Kidney epithelial cell (primary cell): ENCODE data around the gene CUBN. TPM values are rescaled to one million over a fixed set of nuclear protein-coding genes. Genes with fewer than 3 reads are reported as not detected.

ENCODE experiments used
- DNase-seq: peaks from one replicate; pipeline ENCODE4 v3.0.0-alpha.2; 2010; ENCODE audit warnings: low read depth
- H3K27me3 ChIP-seq: 2 replicates; pipeline ENCODE4 v1.6.0; 2011; ENCODE audit warnings: low read length; ENCODE audit not compliant: control insufficient read depth, insufficient read depth
- H3K36me3 ChIP-seq: 2 replicates; pipeline ENCODE4 v1.5.1; 2011; ENCODE audit warnings: low read length; ENCODE audit not compliant: control insufficient read depth, insufficient read depth
- H3K4me3 ChIP-seq: 2 replicates; pipeline ENCODE4 v1.5.1; 2011; ENCODE audit warnings: low read depth, mild to moderate bottlenecking, control low read depth, low read length
- CTCF ChIP-seq: IDR thresholded peaks from 2 replicates; pipeline ENCODE4 v1.5.1; 2011; ENCODE audit warnings: mild to moderate bottlenecking, moderate library complexity, low read length, control low read depth, inconsistent platforms; ENCODE audit not compliant: insufficient read depth, poor library complexity, severe bottlenecking
- total RNA-seq: library from RNA; depleted of rRNA; stranded (reverse); fragments of >200 nt; gene quantifications from 2 replicates; pipeline ENCODE4 v1.2.3, GENCODE V29; 2015

Gene CUBN
- total RNA-seq, 1 donor from 2014 or later, result 1.3 TPM

DNA sequence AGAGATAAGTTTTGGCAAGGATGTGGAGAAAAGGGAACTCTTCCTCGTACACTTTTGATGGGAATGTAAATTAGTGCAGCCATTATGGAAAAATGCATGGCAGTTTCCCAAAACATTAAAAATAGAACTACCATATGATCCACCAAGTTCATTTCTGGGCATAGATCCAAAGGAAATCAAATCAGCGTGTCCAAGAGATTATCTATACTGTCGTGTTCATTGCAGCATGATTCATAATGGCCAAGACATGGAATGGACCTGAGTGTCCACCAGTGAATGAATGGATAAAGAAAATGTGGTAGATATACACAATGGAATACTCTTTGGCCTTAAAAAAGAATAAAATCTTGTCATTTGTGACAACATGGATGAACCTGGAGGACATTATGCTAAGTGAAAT, 242.0 kb downstream of the CUBN start:
- no peaks in the 10 kb centered on the region for H3K36me3 ChIP-seq
- no peak for DNase-seq
- TF ChIP-seq CTCF, result no peak
- H3K27me3 ChIP-seq, result no peaks in the 10 kb centered on the region
- no peak overlapping the region for H3K4me3 ChIP-seq

DNA sequence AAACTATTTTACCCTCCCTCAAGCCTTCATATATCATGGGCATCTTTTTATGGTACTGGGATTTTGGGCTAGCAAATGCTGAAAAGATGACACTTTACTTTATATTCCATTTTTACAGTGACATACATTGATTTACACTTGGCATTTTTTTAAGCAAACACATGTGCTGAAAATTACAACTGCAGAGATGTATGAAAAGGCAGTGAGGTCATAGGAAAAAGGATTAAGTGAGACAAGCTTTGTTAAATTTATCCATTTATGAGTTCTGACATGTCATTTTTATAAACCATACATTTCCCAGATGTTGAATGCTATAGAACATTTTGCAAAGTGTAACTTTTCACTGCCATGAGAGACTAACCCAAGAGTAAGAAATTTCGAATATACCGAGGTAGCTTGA, 243.6 kb downstream of the CUBN start:
- Histone ChIP-seq H3K4me3 (no peak overlapping the region), H3K27me3 (no peaks in the 10 kb centered on the region), H3K36me3 (no peaks in the 10 kb centered on the region)
- DNase-seq, result no peak
- TF ChIP-seq CTCF, result no peak

DNA sequence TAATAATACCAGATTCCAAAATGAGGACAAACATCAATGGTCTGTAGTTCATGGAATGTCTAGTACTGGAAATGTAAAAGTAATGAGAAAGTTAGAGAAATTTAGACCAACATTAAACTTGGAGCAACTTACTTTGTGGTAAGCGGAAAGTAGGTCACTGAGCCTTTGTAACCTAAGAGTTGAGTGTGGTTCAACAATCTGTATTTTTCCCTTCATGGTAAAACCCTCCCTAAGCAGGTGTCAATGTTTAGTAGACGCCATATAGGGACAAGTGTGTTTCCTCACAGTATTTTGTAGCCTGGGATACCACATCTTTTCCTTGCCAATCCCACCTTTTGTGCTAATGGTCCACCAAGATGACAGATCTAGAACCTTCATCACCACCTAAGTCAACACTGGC, 245.1 kb downstream of the CUBN start:
- Histone ChIP-seq H3K4me3 (no peak overlapping the region), H3K27me3 (no peaks in the 10 kb centered on the region), H3K36me3 (no peaks in the 10 kb centered on the region)
- DNase-seq, result no peak
- no peak for TF ChIP-seq CTCF

DNA sequence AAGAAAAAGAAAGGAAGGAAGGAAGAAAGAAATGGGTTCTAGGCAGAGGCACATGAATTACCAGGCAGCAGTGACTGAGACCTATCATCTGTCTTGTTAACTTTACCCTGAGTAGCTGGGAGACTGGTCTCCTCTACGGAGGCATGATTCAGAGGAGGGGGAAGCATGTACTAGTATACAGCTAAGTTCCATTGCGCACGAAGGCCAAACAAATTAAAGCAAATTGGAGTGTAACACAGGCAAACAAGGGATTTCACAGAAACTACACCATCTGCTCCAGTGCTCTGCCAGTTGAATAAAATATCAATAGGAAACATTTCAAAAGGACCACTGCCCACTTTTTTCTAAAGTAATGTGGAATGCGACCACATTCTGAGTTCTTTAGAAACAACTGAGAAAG, 246.5 kb downstream of the CUBN start:
- H3K4me3 ChIP-seq, result no peak overlapping the region
- no peak for TF ChIP-seq CTCF
- no peak for DNase-seq
- H3K27me3 ChIP-seq, result no peaks in the 10 kb centered on the region
- no peaks in the 10 kb centered on the region for H3K36me3 ChIP-seq

DNA sequence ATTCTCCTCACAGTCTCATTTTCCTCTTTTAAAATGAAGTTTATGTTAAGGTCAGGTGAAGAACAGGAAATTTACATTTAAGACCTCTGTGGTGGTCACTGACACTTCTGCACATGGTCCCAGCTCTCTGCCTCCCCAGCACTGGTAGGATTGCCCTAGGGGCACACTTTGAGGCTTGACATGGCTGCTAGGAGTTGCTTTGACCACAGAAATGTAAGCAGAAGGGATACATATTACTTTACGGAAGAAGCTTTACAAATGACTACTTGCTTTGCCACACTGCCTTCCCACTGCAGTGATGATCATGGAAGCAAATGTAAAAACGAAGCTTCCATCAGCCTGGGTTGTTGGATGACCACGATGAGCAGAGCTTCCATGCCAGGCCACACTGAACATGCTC, 259.3 kb downstream of the CUBN start:
- DNase-seq, result no peak
- Histone ChIP-seq H3K4me3 (no peak overlapping the region), H3K36me3 (no peaks in the 10 kb centered on the region), H3K27me3 (no peaks in the 10 kb centered on the region)
- no peak for TF ChIP-seq CTCF

- TF ChIP-seq CTCF, result no peak
- H3K4me3 ChIP-seq, result no peak overlapping the region
- no peaks in the 10 kb centered on the region for H3K27me3 ChIP-seq
- no peaks in the 10 kb centered on the region for H3K36me3 ChIP-seq
- no peak for DNase-seq
Observed at GRCh38 chr10:16867990-16868389, 261.6 kb downstream of the CUBN start.
